ENCODE results near the gene USP54. TPM values are rescaled to one million over a fixed set of nuclear protein-coding genes. Genes with fewer than 3 reads are reported as not detected.

The USP54 gene
- total and polyA plus RNA-seq, 2 of the 13 experiments (the other 11 are each of a cell fraction or from before 2014, with no cell fraction given), result 18.1 to 25.0 TPM

DNA sequence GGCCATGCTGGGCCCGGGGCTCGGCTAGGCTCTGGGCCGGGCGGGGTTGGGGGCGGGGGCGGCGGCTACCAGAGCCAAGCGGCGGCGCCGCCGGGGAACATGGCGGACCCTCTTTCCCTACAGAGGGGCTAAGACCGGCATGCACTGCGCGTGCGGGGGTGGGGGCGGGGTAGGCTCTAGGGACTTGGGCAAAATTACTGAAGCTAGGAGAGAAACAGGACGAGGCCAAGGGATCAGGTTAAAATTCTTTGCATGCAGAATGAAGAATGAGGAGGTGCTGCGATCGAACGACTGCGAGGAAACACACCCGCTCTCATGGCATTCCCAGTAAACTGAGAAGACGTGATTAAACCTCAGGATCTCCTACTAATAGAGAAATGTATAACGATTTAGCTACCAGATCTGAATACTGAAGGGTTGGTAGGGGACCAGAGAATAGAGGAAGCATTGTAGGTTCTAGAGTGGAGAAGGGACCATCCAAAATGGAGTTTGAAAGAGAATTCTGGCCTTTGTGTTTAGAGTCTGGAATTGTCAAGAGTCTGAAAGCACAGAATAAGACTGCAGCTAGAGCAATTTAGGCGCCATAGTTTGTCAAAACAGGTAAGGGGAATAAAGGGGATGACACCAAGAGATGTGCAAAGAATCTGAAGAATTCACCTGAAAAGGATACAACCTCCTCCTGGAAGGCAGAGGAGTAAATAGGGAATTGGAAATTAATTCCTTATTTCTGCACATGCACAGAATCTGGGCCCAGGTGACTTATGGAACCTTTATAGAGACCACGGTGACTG lies 95.1 kb downstream of the USP54 start, which contains the start of gene PPP3CB (continued):
- TF ChIP-seq, protein P1, sequence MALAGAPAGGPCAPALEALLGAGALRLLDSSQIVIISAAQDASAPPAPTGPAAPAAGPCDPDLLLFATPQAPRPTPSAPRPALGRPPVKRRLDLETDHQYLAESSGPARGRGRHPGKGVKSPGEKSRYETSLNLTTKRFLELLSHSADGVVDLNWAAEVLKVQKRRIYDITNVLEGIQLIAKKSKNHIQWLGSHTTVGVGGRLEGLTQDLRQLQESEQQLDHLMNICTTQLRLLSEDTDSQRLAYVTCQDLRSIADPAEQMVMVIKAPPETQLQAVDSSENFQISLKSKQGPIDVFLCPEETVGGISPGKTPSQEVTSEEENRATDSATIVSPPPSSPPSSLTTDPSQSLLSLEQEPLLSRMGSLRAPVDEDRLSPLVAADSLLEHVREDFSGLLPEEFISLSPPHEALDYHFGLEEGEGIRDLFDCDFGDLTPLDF (CRISPR knock-in tag; IDR thresholded peaks at IDR 0.05), result no peak
- TF ChIP-seq ESRRA (CRISPR knock-in tag; IDR thresholded peaks at IDR 0.05; ENCODE audit: low read depth) (no peak), SKI (IDR thresholded peaks at IDR 0.05; ENCODE audit: partially characterized antibody) (no peak), HCFC1 (IDR thresholded peaks at IDR 0.05; ENCODE audit: low read depth, low read length) (peak; percentile 62; the same call in 1 of the 2 replicates), NFE2 (CRISPR knock-in tag; IDR thresholded peaks at IDR 0.05) (no peak), ZNF33A (CRISPR knock-in tag; IDR thresholded peaks at IDR 0.05; ENCODE audit: borderline replicate concordance) (no peak), ARNT (IDR thresholded peaks at IDR 0.05) (no peak), SYNCRIP (IDR thresholded peaks at IDR 0.05; ENCODE audit: insufficient read depth, low read depth, low read length) (no peak), NFE2L1 (CRISPR knock-in tag; IDR thresholded peaks at IDR 0.05; ENCODE audit: borderline replicate concordance) (no peak), FOXA1 (IDR thresholded peaks at IDR 0.05) (no peak), FOXA1 (CRISPR knock-in tag; IDR thresholded peaks at IDR 0.05) (no peak), JARID2 (CRISPR knock-in tag; IDR thresholded peaks at IDR 0.05; ENCODE audit: insufficient replicate concordance) (no peak), MAZ (IDR thresholded peaks at IDR 0.05; ENCODE audit: borderline replicate concordance, low read depth, low read length) (0 out of 2 replicates have a peak, but pooled peaks have one; percentile 7), MAZ (CRISPR knock-in tag; IDR thresholded peaks at IDR 0.05; ENCODE audit: low read depth) (no peak), TEAD3 (CRISPR knock-in tag; optimal IDR thresholded peaks at IDR 0.05; ENCODE audit: borderline replicate concordance) (peak; percentile 79), SUZ12 (IDR thresholded peaks at IDR 0.05; ENCODE audit: low read depth, low read length) (peak; percentile 56), SRSF1 (optimal IDR thresholded peaks at IDR 0.05; ENCODE audit: low read depth, low read length) (no peak), ZNF792 (CRISPR knock-in tag; IDR thresholded peaks at IDR 0.05) (no peak), PAX8 (CRISPR knock-in tag; IDR thresholded peaks at IDR 0.05; ENCODE audit: borderline replicate concordance) (no peak), ZC3H4 (CRISPR knock-in tag; IDR thresholded peaks at IDR 0.05; ENCODE audit: borderline replicate concordance) (no peak), SSRP1 (CRISPR knock-in tag; IDR thresholded peaks at IDR 0.05) (no peak), POLR2AphosphoS2 (IDR thresholded peaks at IDR 0.05; ENCODE audit: low read depth, low read length) (no peak), PRPF4 (IDR thresholded peaks at IDR 0.05; ENCODE audit: low read depth, low read length, poor library complexity, severe bottlenecking) (peak; percentile 72)
- TF ChIP-seq, protein P2, sequence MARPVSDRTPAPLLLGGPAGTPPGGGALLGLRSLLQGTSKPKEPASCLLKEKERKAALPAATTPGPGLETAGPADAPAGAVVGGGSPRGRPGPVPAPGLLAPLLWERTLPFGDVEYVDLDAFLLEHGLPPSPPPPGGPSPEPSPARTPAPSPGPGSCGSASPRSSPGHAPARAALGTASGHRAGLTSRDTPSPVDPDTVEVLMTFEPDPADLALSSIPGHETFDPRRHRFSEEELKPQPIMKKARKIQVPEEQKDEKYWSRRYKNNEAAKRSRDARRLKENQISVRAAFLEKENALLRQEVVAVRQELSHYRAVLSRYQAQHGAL (CRISPR knock-in tag; IDR thresholded peaks at IDR 0.05; ENCODE audit: not compliant biosample characterization), result no peak
- TF ChIP-seq, protein P3, sequence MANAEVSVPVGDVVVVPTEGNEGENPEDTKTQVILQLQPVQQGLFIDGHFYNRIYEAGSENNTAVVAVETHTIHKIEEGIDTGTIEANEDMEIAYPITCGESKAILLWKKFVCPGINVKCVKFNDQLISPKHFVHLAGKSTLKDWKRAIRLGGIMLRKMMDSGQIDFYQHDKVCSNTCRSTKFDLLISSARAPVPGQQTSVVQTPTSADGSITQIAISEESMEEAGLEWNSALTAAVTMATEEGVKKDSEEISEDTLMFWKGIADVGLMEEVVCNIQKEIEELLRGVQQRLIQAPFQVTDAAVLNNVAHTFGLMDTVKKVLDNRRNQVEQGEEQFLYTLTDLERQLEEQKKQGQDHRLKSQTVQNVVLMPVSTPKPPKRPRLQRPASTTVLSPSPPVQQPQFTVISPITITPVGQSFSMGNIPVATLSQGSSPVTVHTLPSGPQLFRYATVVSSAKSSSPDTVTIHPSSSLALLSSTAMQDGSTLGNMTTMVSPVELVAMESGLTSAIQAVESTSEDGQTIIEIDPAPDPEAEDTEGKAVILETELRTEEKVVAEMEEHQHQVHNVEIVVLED (CRISPR knock-in tag; IDR thresholded peaks at IDR 0.05; ENCODE audit: borderline replicate concordance), result peak; percentile 24; the same call in 1 of the 2 replicates
- TF ChIP-seq, protein P4, sequence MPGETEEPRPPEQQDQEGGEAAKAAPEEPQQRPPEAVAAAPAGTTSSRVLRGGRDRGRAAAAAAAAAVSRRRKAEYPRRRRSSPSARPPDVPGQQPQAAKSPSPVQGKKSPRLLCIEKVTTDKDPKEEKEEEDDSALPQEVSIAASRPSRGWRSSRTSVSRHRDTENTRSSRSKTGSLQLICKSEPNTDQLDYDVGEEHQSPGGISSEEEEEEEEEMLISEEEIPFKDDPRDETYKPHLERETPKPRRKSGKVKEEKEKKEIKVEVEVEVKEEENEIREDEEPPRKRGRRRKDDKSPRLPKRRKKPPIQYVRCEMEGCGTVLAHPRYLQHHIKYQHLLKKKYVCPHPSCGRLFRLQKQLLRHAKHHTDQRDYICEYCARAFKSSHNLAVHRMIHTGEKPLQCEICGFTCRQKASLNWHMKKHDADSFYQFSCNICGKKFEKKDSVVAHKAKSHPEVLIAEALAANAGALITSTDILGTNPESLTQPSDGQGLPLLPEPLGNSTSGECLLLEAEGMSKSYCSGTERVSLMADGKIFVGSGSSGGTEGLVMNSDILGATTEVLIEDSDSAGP (CRISPR knock-in tag; IDR thresholded peaks at IDR 0.05; ENCODE audit: borderline replicate concordance), result no peak
